Embryonic facial prominence (tissue), 1 donor: ENCODE data around the gene HDAC3.

Source experiments
- DNase-seq: peaks from one replicate; pipeline ENCODE4 v3.0.0-alpha.2; 2016; ENCODE audit errors: extremely low spot score

Gene HDAC3

DNA sequence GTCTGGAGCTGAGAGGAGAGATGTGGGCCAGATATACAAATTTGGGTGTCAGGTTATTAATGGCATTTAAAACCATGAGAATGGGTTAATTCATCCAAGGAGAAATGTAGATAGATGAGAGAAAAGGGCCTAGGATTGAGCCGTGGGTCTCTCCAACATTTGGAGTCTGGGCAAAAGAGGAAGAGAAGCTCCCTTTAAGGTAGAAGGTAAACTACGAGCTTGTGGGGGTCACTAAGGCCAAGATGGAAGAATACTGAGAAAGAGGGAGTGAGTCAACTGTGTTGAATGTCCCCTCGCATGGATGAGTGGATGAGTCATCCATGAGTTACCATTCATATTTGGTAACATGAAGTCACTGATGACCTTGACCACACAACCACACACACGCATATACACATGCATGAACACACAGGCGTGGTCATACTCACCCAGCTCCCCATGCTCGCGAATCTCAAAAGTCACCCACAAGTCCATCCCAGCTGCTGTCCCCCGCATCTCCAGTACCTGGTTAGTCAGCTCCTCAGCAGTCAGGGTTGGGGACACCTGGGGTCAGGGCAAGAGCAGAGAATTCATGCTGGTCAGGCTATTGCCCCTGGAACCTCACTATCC is 21.4 kb upstream of the HDAC3 start:
- no peak for DNase-seq

GRCh38 chr5:141657404-141657803 is 20.8 kb upstream of the HDAC3 start:
- no peak for DNase-seq

DNA sequence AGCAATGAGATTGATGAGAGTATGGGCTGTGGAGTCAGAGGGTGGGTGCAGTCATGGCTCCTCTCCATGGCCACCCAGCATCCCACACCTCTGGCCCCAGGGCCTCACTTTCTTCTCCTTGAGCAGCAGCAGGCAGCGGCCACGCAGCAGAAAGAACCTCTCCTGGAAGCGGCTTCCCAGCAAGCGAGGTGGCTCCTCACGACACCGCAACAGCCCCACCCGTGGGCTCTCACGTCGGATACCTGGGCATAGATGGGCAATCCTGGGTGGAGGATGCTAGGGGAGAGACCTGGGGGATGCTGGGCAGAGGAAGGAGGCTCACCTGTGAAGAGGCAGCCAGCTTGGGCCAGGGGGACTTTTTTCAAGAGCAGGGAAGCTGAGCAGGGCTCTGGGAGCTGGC is 19.7 kb upstream of the HDAC3 start:
- DNase-seq = no peak

DNA sequence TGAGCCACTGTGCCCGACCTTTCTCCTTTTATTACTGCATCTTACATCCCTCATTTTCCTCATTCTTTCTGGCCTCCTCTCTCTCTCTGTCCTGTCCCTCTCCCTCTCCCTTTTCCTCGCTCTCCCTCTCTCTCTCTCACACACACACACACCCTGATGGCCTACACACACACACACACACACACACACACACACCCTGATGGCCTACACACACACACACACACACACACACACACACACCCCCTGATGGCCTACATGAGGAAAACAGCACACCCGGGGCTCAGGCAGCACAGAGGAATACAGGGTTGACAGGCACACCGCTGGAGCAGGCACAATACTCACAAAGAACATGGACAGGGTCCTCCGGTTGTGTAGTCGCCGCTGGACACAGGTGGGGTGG is 18.4 kb upstream of the HDAC3 start:
- no peak for DNase-seq

- DNase-seq = no peak
Observed at GRCh38 chr5:141654298-141654697, 17.6 kb upstream of the HDAC3 start.

DNA sequence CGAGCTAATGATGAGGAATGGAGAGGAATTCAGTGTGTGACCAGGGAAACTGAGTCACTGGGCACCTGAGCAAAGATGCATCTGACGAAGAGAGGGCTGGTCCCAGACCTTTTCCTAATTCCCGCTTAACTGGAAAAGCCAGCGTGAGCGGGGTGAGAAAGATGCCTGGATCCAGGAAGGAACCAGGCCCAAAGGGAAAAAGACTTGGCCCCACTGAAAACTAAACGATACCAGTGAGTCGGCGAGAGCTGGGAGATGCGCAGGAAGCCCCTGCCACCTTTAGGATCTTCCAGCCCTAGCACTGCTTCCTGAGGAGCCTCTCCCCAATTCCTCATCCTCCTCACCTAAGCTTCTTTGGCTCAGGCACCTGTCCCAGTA is 15.1 kb upstream of the HDAC3 start:
- DNase-seq = no peak

DNA sequence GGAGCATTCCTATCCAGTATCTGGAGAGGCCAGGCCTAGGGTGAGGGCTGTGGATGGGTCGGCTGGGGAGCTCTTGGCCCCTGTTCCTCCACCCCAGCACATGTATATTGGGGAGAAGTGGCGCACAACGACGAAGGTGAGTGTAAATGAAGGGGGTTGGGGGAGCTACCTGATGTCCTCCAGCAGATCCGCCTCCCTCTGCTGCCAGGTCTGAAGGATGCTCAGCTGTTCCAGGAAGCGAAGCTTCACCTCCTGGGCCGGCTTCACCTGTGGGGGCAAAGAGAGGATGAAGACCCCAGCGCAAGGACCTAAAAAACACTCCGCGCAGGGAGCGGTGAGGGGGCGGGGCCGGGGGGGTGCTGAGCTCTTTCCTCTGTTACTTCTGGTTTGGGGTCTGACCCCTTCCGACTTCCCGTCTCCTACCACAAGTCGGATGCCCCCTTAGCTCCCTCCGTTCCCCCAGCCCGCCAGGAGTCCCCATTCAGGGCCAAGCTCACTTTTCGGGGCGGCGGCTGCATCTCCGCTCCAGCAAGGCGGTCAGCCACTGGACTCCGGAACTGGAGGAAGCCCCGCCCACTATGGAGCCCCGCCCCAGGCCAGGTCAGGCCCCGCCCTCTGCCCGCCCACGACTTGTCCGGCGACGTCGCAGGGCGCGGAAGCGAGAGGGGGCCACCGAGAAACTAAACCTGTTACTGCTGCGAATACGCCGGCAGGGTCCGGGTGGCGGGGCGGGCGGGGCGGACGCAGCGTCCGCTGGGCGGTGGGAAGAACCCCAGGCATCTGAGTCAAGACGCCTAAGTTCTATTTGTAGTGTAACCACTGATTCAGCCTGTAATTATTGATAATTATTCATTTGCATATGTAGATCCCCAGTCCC is 14.4 kb upstream of the HDAC3 start, which contains the start of gene FCHSD1:
Gene FCHSD1, minus strand, starts transcription at position 568 of the 877 bp plus-strand sequence. Its CDS starts 50 bp downstream, at position 518.
- no peak for DNase-seq

DNA sequence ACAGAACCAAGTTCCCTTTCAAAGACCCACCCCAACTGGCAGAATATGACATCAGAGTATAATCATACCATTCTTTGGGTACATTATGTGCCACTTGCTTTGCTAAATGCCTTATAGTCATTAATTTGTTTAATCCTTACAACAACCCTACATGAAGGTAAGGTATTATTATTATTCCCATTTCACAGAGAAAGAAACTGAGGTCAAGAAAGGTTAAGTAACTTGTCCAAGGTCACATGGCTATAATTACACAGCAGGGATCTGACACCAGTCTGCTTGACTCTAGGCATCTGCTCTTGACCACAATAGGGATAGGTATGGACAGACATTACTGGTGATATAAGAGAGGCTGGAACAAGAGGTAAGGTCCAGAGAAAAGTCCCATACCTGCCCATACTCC is 13.3 kb upstream of the HDAC3 start:
- no peak for DNase-seq

DNA sequence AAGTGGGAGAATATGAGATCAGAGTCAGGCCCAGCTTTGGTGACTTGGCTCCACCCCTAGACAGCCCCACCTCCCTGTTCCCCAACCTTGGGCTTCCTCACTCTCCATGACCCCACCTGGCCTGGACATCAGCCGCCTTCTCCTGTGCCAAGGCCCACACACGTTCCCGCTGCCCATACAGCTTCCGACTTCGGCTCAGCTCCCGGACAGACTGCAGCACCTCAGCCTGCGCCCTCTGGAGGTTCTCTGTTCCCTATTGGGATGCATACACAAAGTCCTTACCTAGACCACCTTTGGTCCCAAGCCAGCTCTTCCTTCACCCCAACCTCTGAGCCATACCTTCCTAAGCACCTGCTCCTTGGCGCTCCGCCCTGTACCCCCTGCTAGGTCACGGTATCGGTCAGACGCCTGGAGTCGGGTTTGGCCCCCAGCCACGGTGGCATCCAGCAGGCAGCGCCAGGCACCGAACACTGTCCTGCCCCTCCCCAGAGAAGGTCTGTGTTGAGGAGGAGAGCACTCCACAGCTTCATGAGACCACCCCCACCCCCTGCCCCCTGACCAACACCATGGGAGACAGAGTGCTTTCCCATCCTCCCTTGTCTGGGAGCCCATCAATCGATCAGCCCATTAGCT is 12.5 kb upstream of the HDAC3 start:
- no peak for DNase-seq

GRCh38 chr5:141647851-141648250 is 11.2 kb upstream of the HDAC3 start:
- DNase-seq = no peak

GRCh38 chr5:141647242-141647641 is 10.6 kb upstream of the HDAC3 start:
- DNase-seq = no peak

GRCh38 chr5:141646026-141646425 is 9.4 kb upstream of the HDAC3 start:
- no peak for DNase-seq

GRCh38 chr5:141641634-141642267 is 5.1 kb upstream of the HDAC3 start:
- DNase-seq = no peak

DNA sequence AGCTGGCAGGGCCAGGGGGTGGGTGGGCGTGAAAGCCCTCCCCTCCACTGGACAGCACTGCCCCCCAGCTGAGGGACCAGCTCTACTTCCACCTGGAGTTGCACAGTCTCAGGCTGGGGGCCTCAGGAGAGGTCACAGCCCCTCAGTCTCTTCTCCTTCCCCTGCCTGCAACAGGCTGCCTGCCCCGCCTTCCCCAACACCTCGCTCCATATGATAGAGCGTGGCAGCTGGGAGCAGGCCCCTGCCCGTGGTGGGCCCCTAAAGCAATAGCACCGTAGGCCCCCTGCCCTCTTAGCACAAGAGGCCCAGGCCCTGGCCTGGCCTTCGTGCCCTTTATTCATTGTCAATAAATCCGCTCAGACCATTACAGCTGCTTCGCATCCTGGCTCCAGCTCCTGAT is 4.0 kb upstream of the HDAC3 start:
- DNase-seq = no peak

GRCh38 chr5:141640051-141640415 is 3.4 kb upstream of the HDAC3 start:
- no peak for DNase-seq

GRCh38 chr5:141639357-141640050 is 2.9 kb upstream of the HDAC3 start:
- DNase-seq = no peak

- no peak for DNase-seq
Observed at GRCh38 chr5:141638771-141639170, 2.1 kb upstream of the HDAC3 start.

- no peak for DNase-seq
Observed at GRCh38 chr5:141637767-141638419, 1.2 kb upstream of the HDAC3 start.

DNA sequence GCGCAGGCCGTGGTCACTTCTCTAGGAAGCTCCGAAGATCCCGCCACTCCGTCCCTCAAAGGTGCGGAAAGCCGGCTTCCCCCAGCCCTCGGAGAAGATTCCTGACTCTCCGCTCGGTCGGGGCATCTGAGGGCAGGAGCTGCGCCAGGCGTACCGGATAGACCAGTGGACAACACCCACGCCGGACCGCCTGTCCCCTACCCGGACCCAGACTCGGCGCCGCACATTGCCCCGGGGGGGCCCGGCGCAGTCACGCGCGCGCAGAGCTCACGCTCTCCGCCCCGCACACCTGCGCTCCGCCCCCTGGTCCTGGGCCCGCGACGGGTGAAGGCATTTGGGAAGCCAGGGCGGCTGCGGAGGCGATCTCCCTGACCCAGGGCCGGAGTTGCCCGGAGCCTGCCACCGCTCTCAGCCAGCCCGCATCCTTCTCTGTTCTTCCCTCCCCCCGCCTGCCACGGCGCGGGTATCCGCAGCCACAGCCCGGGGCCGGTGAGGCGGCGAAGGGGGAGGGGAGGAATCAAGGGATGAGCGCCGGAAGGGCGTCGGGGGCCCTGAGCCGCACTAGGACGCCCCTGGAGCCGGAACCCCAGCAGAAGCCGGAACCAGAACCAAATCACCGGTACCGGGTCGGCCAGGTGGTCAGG is 596 bp upstream of the HDAC3 start:
- no peak for DNase-seq

GRCh38 chr5:141636106-141636412 is 590 bp downstream of the HDAC3 start:
- DNase-seq = no peak

DNA sequence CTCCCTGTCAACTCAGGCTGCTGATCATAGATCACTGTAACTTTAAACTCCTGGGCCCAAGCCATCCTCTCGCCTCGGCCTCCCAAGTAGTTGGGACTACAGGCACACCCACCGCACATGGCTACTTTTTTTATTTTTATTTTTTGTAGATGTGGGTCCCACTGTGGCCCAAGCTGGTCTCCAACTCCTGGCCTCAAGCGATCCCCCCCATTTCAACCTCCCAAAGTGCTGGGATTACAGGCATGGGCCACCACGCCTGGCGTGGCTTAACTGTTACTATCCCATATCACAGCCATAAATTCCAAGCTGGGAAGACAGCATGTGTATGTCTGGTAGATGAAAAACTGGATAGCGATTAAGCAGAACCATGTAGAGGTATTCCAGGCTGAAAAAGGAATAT is 1.0 kb downstream of the HDAC3 start:
- no peak for DNase-seq
